ENCODE results near the gene MMP2. TPM values are rescaled to one million over a fixed set of nuclear protein-coding genes. Genes with fewer than 3 reads are reported as not detected.

MMP2 gene
- total and polyA plus RNA-seq, 2 of the 8 experiments (the other 6 are each of a cell fraction or from before 2014, with no cell fraction given) = 33.6 to 58.2 TPM

- Histone ChIP-seq H3K79me2 (ENCODE audit: control insufficient read depth in 1 of 2, insufficient read depth in 2 of 2, low read length in 2 of 2) (no peaks in the 10 kb centered on the region), H3K27ac (ENCODE audit: low read depth, low read length) (no peak overlapping the region)
- CTCF ChIA-PET (ENCODE audit: partially characterized antibody) = interaction anchor here (1.1 to 3.5 kb wide), 6 partner anchors 10 to 187 kb away, joined by 3 to 16 read pairs (median 6); no protein-coding TSS in a partner anchor
These were observed 36.1 kb downstream of the MMP2 start for GRCh38 chr16:55515111-55515510.

More at GRCh38 chr16:55515111-55515510, 36.1 kb downstream of the MMP2 start:
- Histone ChIP-seq H4K8ac (ENCODE audit: extremely low read depth, insufficient read depth, low read length) (no peak overlapping the region), H4K91ac (replicated peaks; ENCODE audit: insufficient read length, low read length) (no peak overlapping the region), H3K4me1 (replicated peaks in 1 of 4; ENCODE audit: control insufficient read depth in 3 of 4, insufficient read depth in 4 of 4, low read length in 3 of 4) (peaks cover 0 to under 1% (median under 1%) of the 10 kb centered on the region in 4 experiments; a peak in 3 of 7 replicates), H2BK20ac (ENCODE audit: low read length) (no peak overlapping the region), H4K5ac (ENCODE audit: insufficient read length, low read depth, low read length) (no peak overlapping the region), H3K9ac (replicated peaks in 1 of 4; ENCODE audit: extremely low read depth in 1 of 4, low read depth in 3 of 4, low read length in 3 of 4) (no peak overlapping the region), H3K9me3 (ENCODE audit: insufficient read depth in 2 of 2, low read depth in 1 of 2, low read length in 1 of 2) (peaks cover 14 to 15% of the 10 kb centered on the region in 2 experiments; a peak in 3 of 4 replicates), H2BK12ac (ENCODE audit: low read depth, low read length) (no peak overlapping the region), H4K20me1 (replicated peaks in 1 of 2; ENCODE audit: control insufficient read depth in 1 of 2, insufficient read depth in 2 of 2, low read length in 2 of 2) (no peaks in the 10 kb centered on the region), H3K18ac (ENCODE audit: extremely low read depth, low read length) (no peak overlapping the region), H3K4me3 (ENCODE audit: extremely low read depth in 1 of 4, insufficient read depth in 2 of 4, low read depth in 3 of 4, low read length in 4 of 4) (no peak overlapping the region), H3K56ac (replicated peaks; ENCODE audit: insufficient read length, low read depth, low read length) (no peak overlapping the region), H3K4ac (replicated peaks; ENCODE audit: insufficient read length, low read depth, low read length) (no peak overlapping the region), H3K79me1 (ENCODE audit: low read depth, low read length) (no peaks in the 10 kb centered on the region), H2BK5ac (ENCODE audit: low read depth, low read length) (no peak overlapping the region), H2BK15ac (ENCODE audit: low read length) (no peak overlapping the region), H3K23me2 (ENCODE audit: low read depth, low read length) (no peaks in the 10 kb centered on the region), H3K36me3 (ENCODE audit: control insufficient read depth in 2 of 4, insufficient read depth in 4 of 4, low read length in 3 of 4) (peaks cover 0 to 7% (median 2%) of the 10 kb centered on the region in 4 experiments; a peak in 3 of 8 replicates), H2BK120ac (replicated peaks; ENCODE audit: low read depth, low read length) (no peak overlapping the region), H2AK5ac (ENCODE audit: low read depth, low read length) (no peak overlapping the region), H2AFZ (ENCODE audit: low read length) (no peak overlapping the region), H3K4me2 (ENCODE audit: insufficient read depth in 1 of 2, low read depth in 2 of 2, low read length in 2 of 2) (no peak overlapping the region), H3K14ac (ENCODE audit: insufficient read length) (no peak overlapping the region), H3K23ac (ENCODE audit: insufficient read length) (no peak overlapping the region), H3K27me3 (replicated peaks in 1 of 4; ENCODE audit: control insufficient read depth in 3 of 4, extremely low read depth in 1 of 4, insufficient read depth in 3 of 4, low read length in 3 of 4) (no peaks in the 10 kb centered on the region; a peak in 1 of 7 replicates)
- POLR2A ChIA-PET (ENCODE audit: partially characterized antibody) = no interaction called here
- no peak for TF ChIP-seq MAX (IDR thresholded peaks at IDR 0.05)
- TF ChIP-seq ASH2L (IDR thresholded peaks at IDR 0.05; ENCODE audit: low read length) = no peak
- TF ChIP-seq SUZ12 (IDR thresholded peaks at IDR 0.05; ENCODE audit: low read length) = no peak
- TF ChIP-seq RBBP5 (IDR thresholded peaks at IDR 0.05; ENCODE audit: borderline replicate concordance, low read depth, low read length) = no peak
- TF ChIP-seq JUN (IDR thresholded peaks at IDR 0.05; ENCODE audit: low read depth, low read length) = no peak
- TF ChIP-seq, protein P1, sequence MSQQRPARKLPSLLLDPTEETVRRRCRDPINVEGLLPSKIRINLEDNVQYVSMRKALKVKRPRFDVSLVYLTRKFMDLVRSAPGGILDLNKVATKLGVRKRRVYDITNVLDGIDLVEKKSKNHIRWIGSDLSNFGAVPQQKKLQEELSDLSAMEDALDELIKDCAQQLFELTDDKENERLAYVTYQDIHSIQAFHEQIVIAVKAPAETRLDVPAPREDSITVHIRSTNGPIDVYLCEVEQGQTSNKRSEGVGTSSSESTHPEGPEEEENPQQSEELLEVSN (IDR thresholded peaks at IDR 0.05) = no peak
- no peak for TF ChIP-seq RAD21 (IDR thresholded peaks at IDR 0.05 in 1 of 2, conservative IDR thresholded peaks at IDR 0.05 in 1 of 2; ENCODE audit: low read depth in 2 of 2, low read length in 2 of 2)
- no peak for TF ChIP-seq RFX5 (IDR thresholded peaks at IDR 0.05; ENCODE audit: borderline replicate concordance, low read depth, low read length)
- TF ChIP-seq, protein P2, sequence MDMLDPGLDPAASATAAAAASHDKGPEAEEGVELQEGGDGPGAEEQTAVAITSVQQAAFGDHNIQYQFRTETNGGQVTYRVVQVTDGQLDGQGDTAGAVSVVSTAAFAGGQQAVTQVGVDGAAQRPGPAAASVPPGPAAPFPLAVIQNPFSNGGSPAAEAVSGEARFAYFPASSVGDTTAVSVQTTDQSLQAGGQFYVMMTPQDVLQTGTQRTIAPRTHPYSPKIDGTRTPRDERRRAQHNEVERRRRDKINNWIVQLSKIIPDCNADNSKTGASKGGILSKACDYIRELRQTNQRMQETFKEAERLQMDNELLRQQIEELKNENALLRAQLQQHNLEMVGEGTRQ (IDR thresholded peaks at IDR 0.05; ENCODE audit: low read length) = no peak
- TF ChIP-seq SP4 (IDR thresholded peaks at IDR 0.05; ENCODE audit: low read length) = no peak
- TF ChIP-seq RXRA (IDR thresholded peaks at IDR 0.05; ENCODE audit: insufficient read depth, low read depth, low read length) = no peak
- no peak for FAIRE-seq
- DNase-seq (ENCODE audit: low read depth in 1 of 2, low spot score in 2 of 2) = no peak
- WGBS, 2 experiments (ENCODE audit: extremely low coverage in 1 of 2, insufficient coverage in 1 of 2, insufficient read length in 1 of 2, insufficient replicate concordance in 2 of 2, low coverage in 1 of 2, low lambda C conversion rate in 2 of 2, missing lambda C conversion rate in 1 of 2) = 86% methylated on average over 1 of the region's 1 CpG; no CpG with 5 or more reads in 1 of the 2 experiments
